Skeletal muscle cell (primary cell): ENCODE measurements around the gene PLEKHO2.
"Not testable (repeated sequence)": the region's sequence is repeated elsewhere in the genome, so short reads cannot be mapped to it uniquely, and the experiment has no call there.

Experiments used
- DNase-seq: peaks from one replicate; pipeline ENCODE4 v3.0.0-alpha.2; 2010; ENCODE audit warnings: low read depth
- H3K4me3 ChIP-seq: 2 replicates; pipeline ENCODE4 v1.5.1; 2011; ENCODE audit warnings: low read depth, mild to moderate bottlenecking, control low read depth, low read length, moderate library complexity

The PLEKHO2 gene

GRCh38 chr15:64841344-64842095 lies at the start of gene PLEKHO2:
PLEKHO2 (plus strand) TSS chr15:64841915; CDS start chr15:64842017, 102 bp downstream.
- peak within 1 kb of the TSS; percentile 94 for H3K4me3 ChIP-seq
- DNase-seq = peak; percentile 87

- H3K4me3 ChIP-seq = no peak overlapping the region
- DNase-seq = no peak
These were observed 49.4 kb upstream of the PLEKHO2 start for GRCh38 chr15:64792282-64792681.

- DNase-seq, H3K4me3 ChIP-seq: not testable (repeated sequence)
These were observed 46.4 kb upstream of the PLEKHO2 start for GRCh38 chr15:64795299-64795698.

- not testable (repeated sequence) for H3K4me3 ChIP-seq, DNase-seq
These were observed 45.8 kb upstream of the PLEKHO2 start for GRCh38 chr15:64795921-64796320.

- not testable (repeated sequence) for H3K4me3 ChIP-seq, DNase-seq
These were observed 42.8 kb upstream of the PLEKHO2 start for GRCh38 chr15:64798905-64799304.

- no peak for DNase-seq
- no peak overlapping the region for H3K4me3 ChIP-seq
These were observed 41.2 kb upstream of the PLEKHO2 start for GRCh38 chr15:64800476-64800875.

- no peak overlapping the region for H3K4me3 ChIP-seq
These were observed 38.2 kb upstream of the PLEKHO2 start for GRCh38 chr15:64803526-64803925.

GRCh38 chr15:64804619-64805018 lies 37.1 kb upstream of the PLEKHO2 start:
- DNase-seq = no peak
- H3K4me3 ChIP-seq = no peak overlapping the region

More at GRCh38 chr15:64803526-64803925, 38.2 kb upstream of the PLEKHO2 start:
- DNase-seq = no peak

- H3K4me3 ChIP-seq = no peak overlapping the region
- DNase-seq = no peak
These were observed 35.2 kb upstream of the PLEKHO2 start for GRCh38 chr15:64806509-64806908.

GRCh38 chr15:64807051-64807749 lies 34.5 kb upstream of the PLEKHO2 start:
- DNase-seq = no peak
- no peak overlapping the region for H3K4me3 ChIP-seq

GRCh38 chr15:64807751-64808222 lies 33.9 kb upstream of the PLEKHO2 start:
- no peak for DNase-seq
- H3K4me3 ChIP-seq = no peak overlapping the region

- H3K4me3 ChIP-seq = no peak overlapping the region
- no peak for DNase-seq
These were observed 32.8 kb upstream of the PLEKHO2 start for GRCh38 chr15:64808785-64809453.

GRCh38 chr15:64809649-64810496 lies 31.8 kb upstream of the PLEKHO2 start:
- no peak for DNase-seq
- no peak overlapping the region for H3K4me3 ChIP-seq

- H3K4me3 ChIP-seq = no peak overlapping the region
- DNase-seq = no peak
These were observed 31.0 kb upstream of the PLEKHO2 start for GRCh38 chr15:64810497-64811326.

GRCh38 chr15:64813075-64813474 lies 28.6 kb upstream of the PLEKHO2 start:
- H3K4me3 ChIP-seq = no peak overlapping the region
- DNase-seq = peak; percentile 21

- H3K4me3 ChIP-seq, DNase-seq: not testable (repeated sequence)
These were observed 27.4 kb upstream of the PLEKHO2 start for GRCh38 chr15:64814283-64814682.

GRCh38 chr15:64814965-64815364 lies 26.8 kb upstream of the PLEKHO2 start:
- not testable (repeated sequence) for DNase-seq, H3K4me3 ChIP-seq

GRCh38 chr15:64816452-64816851 lies 25.3 kb upstream of the PLEKHO2 start:
- DNase-seq = no peak
- H3K4me3 ChIP-seq = no peak overlapping the region
